BE2C (cell line): ENCODE data around the gene MICB.
A peak's percentile ranks its signal among the peaks of the same experiment; 100 is the strongest.

Experiments
- DNase-seq: peaks from one replicate; pipeline ENCODE4 v3.0.0-alpha.2; 2020
- H3K27me3 ChIP-seq: fragments of 250-450 bp; sonication (Bioruptor Pico); 2 replicates; pipeline ENCODE4 v1.5.1; 2020; ENCODE audit warnings: mild to moderate bottlenecking
- H3K36me3 ChIP-seq: fragments of 250-450 bp; sonication (Bioruptor Pico); 2 replicates; pipeline ENCODE4 v1.5.1; 2020; ENCODE audit warnings: mild to moderate bottlenecking
- H3K4me1 ChIP-seq: fragments of 250-450 bp; sonication (Bioruptor Pico); 2 replicates; pipeline ENCODE4 v1.5.1; 2020
- H3K4me3 ChIP-seq: 2 replicates; pipeline ENCODE4 v1.5.1; 2011; ENCODE audit warnings: low read depth, low read length
- H3K9me3 ChIP-seq: fragments of 250-450 bp; sonication (Bioruptor Pico); 2 replicates; pipeline ENCODE4 v1.5.1; 2020
- TF ChIP-seq, protein P1 (sequence below): IDR thresholded peaks from 2 replicates; pipeline ENCODE4 v1.5.1; 2012; ENCODE audit warnings: mild to moderate bottlenecking, low read depth, low read length

MICB gene

DNA sequence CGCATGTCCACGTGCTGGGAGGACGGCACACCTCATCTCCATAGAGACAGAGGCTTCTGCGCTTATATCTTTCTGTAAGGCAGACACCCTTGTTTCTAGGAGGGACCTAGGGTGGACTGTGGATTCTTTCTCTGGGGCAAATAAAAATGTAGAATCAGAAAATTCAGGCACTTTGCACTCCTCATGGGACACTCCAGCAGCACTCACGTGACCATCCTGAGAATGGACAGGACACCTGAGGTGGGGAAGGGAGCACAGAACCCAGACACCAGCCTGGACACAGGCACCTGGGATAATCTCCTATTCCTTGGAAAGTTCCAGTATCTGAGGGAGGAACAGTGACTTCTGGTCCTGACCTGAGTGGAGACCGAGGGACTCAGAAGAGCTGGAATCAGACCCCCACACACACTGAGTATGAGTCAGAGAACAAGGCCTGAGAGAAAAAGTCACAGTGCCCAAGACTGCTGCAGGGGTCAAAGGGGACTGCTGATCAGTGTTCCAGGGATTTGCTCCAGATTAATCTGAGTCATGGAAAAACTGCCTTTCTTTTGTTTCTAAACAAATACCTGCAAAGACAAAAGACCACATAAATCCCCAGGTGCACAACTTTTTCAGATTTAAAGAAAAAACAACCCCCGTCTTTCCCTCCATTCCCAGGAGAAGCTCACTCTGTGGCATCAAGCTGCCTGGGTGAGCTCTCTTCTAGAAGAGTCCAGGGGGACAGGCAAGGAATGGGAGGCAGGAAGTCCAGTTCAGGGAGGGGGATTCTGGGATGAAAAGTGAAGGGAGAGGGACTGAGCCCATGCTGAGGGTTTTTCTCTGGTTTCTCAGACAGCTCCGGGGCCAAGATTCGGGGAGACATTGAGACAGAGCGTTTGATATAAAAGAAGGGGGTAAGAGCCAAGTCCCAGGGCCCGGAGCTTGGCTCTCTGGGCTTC lies 35.6 kb upstream of the MICB start:
- no peaks in the 10 kb centered on the region for H3K36me3 ChIP-seq
- no peak overlapping the region for H3K4me3 ChIP-seq
- no peaks in the 10 kb centered on the region for H3K4me1 ChIP-seq
- TF ChIP-seq, protein P1, sequence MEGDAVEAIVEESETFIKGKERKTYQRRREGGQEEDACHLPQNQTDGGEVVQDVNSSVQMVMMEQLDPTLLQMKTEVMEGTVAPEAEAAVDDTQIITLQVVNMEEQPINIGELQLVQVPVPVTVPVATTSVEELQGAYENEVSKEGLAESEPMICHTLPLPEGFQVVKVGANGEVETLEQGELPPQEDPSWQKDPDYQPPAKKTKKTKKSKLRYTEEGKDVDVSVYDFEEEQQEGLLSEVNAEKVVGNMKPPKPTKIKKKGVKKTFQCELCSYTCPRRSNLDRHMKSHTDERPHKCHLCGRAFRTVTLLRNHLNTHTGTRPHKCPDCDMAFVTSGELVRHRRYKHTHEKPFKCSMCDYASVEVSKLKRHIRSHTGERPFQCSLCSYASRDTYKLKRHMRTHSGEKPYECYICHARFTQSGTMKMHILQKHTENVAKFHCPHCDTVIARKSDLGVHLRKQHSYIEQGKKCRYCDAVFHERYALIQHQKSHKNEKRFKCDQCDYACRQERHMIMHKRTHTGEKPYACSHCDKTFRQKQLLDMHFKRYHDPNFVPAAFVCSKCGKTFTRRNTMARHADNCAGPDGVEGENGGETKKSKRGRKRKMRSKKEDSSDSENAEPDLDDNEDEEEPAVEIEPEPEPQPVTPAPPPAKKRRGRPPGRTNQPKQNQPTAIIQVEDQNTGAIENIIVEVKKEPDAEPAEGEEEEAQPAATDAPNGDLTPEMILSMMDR = no peak
- H3K27me3 ChIP-seq = peaks cover 16% of the 10 kb centered on the region
- H3K9me3 ChIP-seq = no peaks in the 10 kb centered on the region
- no peak for DNase-seq

DNA sequence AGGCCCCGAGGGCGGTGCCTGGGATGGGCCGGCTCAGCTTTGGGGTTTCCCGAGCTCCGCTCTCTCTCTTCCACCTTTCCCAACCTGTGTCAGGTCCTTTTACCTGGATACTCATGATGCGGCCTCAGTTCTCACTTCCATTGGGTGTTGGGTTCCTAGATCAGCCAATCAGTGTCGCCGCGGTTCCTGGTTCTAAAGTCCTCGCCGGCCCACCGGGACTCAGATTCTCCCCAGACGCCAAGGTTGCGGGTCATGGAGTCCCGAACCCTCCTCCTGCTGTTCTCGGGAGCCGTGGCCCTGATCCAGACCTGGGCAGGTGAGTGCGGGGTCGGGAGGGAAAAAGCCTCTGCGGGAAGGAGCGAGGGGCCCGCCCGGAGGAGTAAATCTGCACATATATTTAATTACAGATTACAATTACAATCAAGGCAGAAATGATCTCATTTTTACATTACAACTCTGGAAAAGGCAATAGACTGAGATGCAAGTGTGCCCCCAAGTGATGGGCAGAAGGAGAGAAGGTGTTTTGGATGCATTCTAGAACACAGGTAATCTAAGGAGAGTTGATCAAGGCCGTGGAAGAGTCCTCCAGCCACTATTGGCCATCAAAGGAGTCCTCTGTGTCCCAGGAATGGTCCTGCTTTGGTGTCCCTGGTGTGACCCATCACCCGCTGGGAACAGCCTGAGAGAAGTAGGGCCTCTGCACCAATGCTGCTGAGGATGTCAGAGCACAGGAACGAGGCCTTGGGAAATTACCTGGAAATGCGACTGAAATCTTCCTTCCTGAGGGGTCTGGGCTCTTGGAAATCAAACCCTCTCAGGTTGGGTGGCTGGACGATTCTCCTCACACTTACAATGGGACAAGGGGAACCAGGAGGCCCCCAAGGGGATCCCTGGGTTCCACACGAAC lies 34.7 kb upstream of the MICB start:
- H3K27me3 ChIP-seq = peaks cover 16% of the 10 kb centered on the region
- TF ChIP-seq, protein P1 = no peak
- DNase-seq = peak; percentile 47
- H3K4me1 ChIP-seq = no peaks in the 10 kb centered on the region
- H3K36me3 ChIP-seq = no peaks in the 10 kb centered on the region
- no peaks in the 10 kb centered on the region for H3K9me3 ChIP-seq
- H3K4me3 ChIP-seq = no peak overlapping the region; the same call in 1 of the 2 replicates

GRCh38 chr6:31464252-31465184 lies 33.4 kb upstream of the MICB start:
- Histone ChIP-seq H3K27me3 (peaks cover 18% of the 10 kb centered on the region), H3K36me3 (no peaks in the 10 kb centered on the region), H3K4me1 (no peaks in the 10 kb centered on the region), H3K9me3 (no peaks in the 10 kb centered on the region), H3K4me3 (no peak overlapping the region)
- DNase-seq = no peak
- TF ChIP-seq, protein P1 = no peak

DNA sequence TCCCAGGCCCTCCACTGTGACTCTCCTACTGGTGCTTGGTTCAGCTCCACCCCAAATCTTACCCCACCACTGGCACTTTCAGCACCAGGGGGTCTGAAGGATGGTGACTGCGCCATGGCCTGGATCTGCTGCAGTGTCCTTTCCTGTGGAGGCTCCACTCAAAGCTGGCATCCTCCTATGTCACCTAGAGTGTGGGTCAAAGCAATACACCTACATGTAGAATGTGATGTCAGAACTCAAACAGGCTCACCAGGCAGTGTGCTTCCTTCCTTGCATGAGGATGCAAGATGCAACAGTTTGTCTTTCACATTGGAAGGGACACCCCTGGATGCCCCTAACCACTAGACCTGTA lies 32.8 kb upstream of the MICB start:
- peaks cover 18% of the 10 kb centered on the region for H3K27me3 ChIP-seq
- TF ChIP-seq, protein P1 = no peak
- no peaks in the 10 kb centered on the region for H3K4me1 ChIP-seq
- H3K9me3 ChIP-seq = no peaks in the 10 kb centered on the region
- no peak for DNase-seq
- no peaks in the 10 kb centered on the region for H3K36me3 ChIP-seq
- no peak overlapping the region for H3K4me3 ChIP-seq

GRCh38 chr6:31465718-31466117 lies 32.2 kb upstream of the MICB start:
- no peak overlapping the region for H3K4me3 ChIP-seq
- TF ChIP-seq, protein P1 = no peak
- H3K9me3 ChIP-seq = no peaks in the 10 kb centered on the region
- no peaks in the 10 kb centered on the region for H3K4me1 ChIP-seq
- no peak for DNase-seq
- peaks cover 18% of the 10 kb centered on the region for H3K27me3 ChIP-seq
- no peaks in the 10 kb centered on the region for H3K36me3 ChIP-seq
